Stimulated activated CD4-positive, alpha-beta T cell treated with anti-CD3 and anti-CD28 coated beads, Interleukin-15, amount 100 ng/mL, for 1 hour (primary cell): Measurements from ENCODE around the gene CBX4.

Source experiments
- DNase-seq, 2 donors: peaks; one replicate each; pipeline ENCODE4 v3.0.0-alpha.2; 2020; ENCODE audit warnings: low read depth in 1 of 2, low spot score in 1 of 2

Gene CBX4

DNA sequence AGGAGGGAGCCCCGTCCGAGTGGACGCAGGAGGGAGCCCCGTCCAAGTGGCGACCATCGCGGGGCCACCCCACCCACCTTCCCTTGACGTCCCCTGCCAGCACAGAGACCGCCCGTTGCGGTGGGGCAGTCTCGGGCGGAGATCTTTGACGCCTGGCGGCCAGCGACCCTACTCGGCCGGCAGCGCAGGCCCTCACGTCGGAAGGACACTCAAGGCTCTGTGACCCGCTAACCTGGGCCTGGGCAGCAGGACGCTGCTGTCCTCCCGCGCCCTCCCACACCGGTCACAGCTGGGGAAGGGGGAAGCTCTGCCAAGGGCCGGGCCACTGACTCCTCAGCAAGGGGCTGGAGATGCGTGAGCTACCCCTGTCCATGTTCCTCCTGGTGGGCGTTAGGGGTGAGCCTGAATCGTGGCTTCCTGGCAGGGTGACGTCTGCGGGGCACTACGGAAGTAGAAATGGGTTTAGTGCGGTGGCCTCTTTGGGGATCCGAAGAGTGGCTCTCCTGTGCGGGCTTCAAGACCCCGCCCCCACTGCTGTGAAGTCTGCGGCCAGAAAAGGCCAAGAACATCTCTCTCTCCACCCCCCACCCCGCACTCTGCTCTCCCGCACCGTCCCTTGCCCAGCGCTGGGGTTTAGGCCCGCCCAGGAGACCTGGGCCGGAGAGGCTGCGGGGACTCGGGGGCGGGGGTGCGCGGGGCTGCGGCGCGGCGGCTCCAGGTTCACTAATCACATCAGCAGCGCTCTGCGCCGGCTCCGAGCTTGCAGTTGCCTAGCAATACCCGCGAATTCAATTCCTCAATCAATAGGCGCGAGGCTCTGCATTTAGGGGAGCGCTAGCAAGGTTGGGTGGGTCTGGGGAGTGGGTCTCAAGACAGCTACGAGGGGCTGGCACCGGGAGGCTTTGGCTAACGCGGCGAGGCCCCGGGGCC, 48.2 kb downstream of the CBX4 start:
- no peak for DNase-seq

DNA sequence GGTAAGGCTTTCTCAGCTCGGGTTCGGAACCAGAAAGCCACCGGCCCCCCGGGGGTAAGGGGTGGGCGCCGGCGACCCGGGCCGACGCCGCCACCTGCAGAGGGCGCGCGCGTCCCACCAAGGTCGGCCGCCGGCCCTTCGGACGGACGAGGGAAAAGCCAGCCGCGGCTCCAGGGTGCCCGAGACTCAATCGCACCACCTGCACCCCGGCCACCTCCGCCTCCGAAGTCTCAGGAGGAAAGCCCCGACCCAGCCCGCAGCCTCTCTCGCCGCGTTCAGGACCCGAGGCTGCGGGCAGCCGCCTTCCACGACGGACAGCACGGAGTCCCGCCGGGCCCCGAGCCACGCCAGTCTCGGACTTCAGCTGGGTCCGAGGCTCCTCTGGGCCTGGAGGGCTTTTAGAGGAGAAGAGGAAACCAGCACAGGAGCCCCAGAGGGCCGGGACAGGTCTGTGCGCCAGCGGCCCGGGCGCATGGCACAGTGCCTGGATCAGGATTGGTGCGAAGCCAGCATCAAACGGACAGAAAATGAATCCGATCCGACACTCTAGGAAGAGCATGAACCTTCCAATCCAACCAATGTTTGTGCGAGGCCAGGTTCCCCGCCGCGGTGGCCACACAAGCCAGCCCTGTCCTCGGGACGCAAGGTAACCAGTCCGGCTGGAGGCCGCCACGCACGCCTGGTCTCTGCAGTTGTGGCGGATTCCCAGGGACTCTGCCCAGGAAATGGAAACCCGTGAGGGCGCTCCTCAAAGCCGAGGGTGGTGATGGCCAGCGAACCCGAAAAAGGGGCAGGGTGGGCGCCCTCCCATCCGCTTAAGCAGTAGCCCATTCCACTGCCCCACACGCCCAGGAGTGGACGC, 49.1 kb downstream of the CBX4 start:
- DNase-seq: no peak

DNA sequence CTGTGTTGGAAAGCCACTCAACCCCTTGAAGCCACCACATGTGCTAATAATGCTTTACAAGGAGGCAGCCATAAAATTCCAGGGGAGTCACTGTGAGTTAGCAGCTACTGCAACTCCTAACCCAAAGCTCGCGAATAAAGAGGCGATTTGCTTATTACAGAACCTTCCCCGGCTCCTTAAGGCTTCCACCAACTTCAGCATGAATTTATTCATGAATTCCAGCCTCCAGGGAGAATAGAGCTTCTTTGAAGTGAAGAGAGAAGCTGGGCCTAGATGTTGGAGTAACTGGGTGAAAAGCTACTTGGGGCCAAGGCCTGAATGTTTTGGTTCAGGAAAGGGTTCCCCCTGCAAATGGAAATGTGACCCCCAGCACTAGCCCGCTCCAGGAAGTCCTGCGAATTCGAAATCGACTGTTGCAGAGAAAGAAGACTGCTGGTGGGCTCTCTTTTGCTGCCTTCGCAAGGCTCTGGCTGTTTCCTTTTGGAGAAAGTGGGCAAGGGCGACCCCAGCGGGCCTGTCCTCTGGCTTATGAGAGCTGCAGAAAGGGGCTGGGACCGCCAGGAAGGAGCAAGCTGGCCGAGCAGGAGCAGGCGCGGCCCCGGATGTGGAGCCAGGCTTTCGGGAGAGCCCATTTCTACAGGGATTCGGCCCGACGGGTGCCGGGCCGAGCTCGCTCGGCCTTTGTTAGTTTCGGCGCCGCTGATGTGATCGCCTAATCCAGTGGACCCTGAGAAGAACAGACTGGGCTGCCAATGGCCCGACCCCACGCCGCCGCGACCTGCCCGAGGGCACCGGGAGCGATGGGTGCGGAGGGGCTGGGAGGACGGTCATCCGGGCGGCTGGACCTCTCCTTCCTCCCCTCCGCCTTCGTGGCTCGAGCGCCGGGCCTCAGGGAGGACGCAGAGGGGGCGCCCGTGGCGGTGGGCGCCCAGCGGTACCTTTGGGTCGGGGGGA, 50.0 kb downstream of the CBX4 start:
- no peak for DNase-seq

DNA sequence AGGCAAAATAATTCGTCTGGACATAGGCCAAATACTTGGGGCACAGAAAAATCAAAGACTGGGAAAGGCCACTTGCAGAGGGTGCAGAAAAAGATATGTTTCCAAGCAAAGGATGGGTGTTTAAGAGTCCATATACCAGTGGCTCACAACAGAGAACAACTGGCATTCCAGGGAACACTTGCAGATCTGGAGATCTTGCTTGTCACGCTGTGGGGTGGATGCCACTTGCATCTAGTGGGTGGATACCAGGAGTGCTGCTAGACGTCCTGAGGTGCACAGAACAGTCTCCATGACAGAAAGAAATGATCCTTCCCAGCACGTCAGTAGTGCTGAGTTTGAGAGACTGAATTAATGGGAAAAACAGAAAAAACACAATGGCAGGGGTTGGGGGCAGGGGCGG, 50.8 kb downstream of the CBX4 start:
- DNase-seq: no peak

DNA sequence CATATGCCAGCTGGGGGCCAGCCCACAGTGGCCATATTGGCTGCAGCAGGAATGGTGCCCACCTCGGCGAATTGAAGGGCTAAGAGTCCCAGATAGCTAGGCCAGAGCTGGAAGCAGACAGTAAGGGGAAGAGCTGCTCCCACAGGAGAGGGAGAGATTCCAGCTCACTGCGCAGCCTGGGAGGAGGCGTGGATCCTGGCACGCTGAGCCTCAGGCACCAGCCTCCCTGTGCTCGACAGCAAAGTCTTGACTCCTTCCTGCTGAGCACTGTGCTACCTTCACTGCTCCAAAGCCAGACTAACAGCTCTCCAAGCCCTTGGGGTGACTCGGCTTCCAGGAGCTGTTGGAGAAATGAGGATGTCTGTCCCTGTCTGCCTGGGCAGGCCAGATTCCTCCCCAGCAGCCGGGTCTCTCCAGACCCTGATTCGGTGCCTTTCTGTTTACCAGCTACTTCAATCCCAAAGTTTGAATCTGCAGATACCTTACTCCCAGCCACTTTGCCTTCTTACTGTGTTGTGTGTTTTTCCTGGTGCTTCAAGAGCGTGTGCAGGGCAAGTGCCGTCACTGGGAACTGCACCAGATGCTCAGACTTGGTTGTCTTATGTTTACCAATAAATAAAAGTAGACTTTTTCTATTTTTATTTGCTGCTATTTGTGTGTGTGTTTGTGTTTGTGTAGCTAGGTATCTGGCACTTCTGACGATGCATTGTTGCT, 52.2 kb downstream of the CBX4 start:
- DNase-seq: no peak

DNA sequence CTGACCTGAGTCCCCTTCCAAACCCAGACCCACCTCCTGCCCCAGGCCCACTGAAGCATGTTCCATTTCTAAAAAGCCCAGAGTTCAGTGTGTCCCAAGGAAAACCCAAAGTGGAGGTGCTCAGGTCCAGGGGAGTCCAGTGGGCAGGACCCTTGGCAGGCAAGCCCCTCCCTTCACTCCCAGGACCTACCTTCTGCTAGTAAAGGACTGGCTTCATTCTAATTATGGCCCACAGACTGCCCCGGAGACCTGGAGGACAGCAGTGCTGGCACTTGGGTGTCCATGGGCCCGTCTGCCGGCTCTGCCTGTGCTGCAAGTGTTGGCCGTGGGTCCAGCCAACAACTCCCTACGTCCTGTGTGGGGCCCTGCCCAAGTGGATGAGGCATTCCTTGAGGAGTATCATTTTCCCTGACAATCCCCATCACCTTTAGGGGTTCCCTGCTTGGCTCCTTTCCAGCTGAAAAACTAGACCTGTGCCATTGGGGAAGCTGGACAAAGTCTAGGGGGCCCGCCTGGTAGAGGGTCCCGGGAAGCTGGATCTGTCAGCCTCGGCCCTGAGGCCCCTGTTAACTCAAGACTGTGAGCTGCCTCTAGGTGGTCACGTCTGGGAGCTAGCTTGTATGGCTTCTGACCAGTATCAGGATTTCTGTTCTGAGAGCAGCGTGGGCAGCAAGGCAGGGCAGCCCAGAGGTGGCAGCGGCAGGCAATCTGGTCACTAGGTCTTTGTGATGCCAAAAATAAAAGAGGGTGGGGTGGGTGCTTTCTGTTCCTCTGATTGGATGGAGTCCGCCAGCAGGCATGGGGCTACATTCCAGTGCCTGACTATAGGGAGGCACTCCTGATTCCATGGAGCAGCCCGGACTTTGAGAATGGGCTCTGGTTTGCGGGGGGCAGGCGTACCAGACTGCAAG, 53.1 kb downstream of the CBX4 start:
- DNase-seq: no peak

DNA sequence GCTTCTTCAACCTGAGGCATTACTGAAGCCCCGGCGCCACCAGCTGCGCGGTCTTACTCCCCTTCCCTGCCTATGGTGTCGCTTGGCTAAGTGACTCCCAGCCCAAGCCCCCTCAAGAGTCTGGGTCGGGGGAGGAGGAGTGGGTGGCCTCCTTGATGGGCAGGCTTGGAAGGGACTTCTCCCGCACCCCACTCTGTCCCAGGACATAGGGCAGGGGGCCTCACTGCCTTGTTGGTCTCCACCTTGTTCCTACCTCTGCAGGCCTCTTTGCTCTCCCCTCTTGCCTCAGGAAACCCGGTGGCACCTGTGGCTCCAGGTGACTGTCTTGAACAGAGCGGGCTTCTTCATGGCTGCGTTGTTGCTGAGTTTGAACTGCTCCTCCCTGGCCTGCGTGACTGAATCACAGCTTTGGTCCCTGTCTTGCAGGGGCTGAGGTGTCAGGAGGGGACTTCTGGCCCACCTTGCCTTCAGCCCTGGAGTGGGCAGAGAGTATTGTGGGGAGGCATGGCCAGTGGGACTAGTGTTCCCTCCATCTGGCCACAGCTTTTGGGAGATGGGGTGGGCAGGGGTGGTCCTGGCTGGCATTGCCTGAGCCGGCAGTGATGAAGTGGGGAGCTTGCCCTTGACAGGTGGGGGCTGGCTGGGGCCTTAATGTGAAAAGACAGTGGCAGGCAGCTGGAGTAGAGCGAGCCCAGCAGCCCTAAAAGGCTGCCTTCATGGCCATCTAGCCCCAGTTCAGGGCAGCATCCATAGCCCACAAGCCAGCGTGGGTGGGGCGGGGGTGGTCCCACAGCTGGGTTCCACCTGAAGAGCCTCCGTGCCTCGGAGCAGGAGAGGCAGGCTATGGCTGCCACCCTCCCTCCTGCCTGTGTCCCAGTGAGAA, 54.0 kb downstream of the CBX4 start:
- DNase-seq: no peak

DNA sequence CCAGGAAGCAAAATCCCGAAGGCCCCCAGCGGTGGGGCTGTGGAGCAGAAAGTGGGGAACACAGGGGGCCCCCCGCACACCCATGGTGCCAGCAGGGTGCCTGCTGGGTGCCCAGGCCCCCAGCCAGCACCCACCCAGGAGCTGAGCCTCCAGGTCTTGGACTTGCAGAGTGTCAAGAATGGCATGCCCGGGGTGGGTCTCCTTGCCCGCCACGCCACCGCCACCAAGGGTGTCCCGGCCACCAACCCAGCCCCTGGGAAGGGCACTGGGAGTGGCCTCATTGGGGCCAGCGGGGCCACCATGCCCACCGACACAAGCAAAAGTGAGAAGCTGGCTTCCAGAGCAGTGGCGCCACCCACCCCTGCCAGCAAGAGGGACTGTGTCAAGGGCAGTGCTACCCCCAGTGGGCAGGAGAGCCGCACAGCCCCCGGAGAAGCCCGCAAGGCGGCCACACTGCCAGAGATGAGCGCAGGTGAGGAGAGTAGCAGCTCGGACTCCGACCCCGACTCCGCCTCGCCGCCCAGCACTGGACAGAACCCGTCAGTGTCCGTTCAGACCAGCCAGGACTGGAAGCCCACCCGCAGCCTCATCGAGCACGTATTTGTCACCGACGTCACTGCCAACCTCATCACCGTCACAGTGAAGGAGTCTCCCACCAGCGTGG, 54.8 kb downstream of the CBX4 start:
- DNase-seq: no peak

DNA sequence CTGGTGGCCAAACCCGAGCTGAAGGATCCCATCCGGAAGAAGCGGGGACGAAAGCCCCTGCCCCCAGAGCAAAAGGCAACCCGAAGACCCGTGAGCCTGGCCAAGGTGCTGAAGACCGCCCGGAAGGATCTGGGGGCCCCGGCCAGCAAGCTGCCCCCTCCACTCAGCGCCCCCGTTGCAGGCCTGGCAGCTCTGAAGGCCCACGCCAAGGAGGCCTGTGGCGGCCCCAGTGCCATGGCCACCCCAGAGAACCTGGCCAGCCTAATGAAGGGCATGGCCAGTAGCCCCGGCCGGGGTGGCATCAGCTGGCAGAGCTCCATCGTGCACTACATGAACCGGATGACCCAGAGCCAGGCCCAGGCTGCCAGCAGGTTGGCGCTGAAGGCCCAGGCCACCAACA, 55.3 kb downstream of the CBX4 start:
- DNase-seq: no peak
